Measurements from ENCODE around the gene ZNF493. TPM values are rescaled to one million over a fixed set of nuclear protein-coding genes. Genes with fewer than 3 reads are reported as not detected.

Gene ZNF493
- 5.1 and 6.6 TPM in 2 replicates for total RNA-seq (2014; rRNA removed; shearing (Covaris generic))

DNA sequence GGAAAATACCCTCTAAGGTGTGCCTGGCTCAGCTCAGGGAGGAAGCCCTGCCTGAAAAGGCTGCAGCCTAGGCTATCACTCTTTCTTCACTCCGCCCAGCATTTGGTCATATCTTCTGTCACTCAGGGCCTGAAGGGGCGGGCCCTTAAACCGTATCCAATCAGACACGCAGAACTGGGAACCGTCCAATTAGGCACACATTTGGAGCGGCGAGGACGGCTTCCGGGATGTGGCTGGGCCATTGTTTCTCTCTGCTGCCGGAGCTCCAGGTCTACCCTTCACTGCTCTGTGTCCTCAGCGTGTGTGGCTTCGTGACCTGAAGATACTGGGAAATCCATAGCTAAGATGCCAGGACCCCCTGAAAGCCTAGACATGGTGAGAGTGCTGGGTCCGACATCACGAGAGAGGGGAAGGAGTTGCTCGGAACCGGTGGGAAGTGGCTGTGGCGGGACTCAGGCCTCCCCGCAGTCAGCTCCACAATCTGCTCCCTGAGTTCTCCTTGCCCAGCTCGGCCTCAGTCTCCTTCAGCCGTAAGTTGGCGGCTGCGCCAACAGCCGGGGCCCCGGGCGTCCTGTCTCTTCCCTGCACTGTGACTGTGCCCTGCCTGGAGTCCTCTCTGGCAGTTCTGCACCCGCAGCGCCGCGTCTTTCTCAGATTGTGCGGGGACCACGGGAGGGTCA lies at the start of gene ZNF493:
TSS of gene ZNF493 (plus strand) at position 241 of the 680 bp plus-strand sequence. CDS start at position 346, 105 bp downstream.
- DNase-seq (ENCODE audit: low read depth): peak; percentile 96

DNA sequence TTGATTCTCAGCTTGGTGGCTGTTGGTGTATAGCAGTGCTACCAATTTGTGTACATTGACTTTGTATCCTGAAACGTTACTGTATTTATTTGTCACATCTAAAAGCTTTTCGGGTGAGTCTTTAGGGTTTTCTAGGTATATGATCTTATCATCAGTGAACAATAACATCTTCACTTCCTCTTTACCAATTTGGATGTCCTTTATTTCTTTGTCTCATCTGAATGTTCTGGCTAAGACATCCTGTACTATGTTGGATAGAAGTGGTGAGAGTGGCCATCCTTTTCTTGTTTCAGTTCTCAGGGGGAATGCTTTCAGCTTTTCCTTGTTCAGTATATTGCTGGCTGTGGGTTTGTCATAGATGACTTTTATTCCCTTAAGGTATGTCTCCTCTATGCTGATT lies 44.1 kb upstream of the ZNF493 start:
- DNase-seq (ENCODE audit: low read depth): no peak

DNA sequence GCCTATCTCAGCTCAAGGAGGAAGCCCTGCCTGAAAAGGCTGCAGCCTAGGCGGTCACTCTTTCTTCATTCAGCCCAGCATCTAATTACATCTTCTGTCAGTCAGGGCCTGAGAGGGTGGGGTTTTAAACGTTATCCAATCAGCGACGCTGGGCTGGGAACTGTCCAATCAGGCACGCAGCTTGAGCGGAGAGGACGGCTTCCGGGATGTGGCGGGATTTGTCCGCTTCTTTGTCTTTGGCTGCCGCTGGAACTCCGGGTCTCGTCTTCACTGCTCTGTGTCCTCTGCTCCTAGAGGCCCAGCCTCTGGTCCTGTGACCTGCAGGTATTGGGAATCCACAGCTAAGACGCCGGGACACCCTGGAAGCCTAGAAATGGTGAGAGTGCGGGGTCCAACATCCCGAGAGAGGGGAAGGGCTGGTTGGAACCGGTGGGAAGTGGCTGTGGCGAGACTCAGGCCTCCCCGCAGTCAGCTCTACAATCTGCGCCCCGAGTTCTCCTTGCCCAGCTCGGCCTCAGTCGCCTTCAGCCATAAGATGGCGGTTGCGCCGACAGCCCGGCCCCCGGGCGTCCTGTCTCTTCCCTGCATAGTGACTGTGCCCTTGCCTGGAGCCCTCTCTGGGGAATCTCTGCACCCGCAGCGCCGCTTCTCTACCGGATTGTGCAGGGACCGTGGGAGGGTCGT lies 38.0 kb upstream of the ZNF493 start, which contains the start of gene ZNF738:
TSS of gene ZNF738 (plus strand) at position 233 of the 684 bp plus-strand sequence. CDS start at position 374, 141 bp downstream.
- DNase-seq (ENCODE audit: low read depth): peak; percentile 96

DNA sequence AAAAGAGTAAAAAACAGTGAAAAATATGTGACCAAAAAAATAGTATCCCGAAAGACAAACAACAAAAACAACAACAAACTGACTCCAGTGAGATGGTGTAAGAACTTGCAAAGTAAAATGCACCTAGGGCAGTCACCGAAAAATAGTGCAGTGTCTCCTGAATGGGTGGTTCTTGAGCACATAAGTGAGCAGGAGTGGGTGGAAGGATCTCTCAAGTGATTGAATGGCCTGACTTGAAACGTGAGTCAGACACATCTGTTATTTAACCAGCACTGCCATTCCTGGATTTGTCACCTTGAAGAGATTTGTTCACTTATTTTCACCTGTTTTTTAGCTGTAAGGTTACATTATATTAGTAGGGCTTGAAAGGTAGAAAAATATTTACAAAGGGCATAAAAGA lies 34.6 kb upstream of the ZNF493 start:
- no peak for DNase-seq (ENCODE audit: low read depth)

DNA sequence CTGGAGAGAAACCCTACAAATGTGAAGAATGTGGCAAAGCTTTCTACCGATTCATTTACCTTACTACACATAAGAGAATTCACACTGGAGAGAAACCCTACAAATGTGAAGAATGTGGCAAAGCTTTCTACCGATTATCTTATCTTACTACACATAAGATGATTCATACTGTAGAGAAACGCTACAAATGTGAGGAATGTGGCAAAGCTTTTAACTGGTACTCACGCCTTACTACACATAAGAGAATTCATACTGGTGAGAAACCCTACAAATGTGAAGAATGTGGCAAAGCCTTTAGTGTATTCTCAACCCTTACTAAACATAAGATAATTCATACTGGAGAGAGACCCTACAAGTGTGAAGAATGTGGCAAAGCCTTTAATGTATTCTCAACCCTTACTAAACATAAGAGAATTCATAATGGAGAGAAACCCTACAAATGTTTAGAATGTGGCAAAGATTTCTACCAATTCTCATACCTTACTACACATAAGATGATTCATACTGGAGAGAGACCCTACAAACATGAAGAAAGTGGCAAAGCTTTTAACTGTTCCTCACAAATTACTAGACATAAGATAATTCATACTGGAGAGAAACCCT lies 12.9 kb upstream of the ZNF493 start:
- DNase-seq (ENCODE audit: low read depth): no peak

DNA sequence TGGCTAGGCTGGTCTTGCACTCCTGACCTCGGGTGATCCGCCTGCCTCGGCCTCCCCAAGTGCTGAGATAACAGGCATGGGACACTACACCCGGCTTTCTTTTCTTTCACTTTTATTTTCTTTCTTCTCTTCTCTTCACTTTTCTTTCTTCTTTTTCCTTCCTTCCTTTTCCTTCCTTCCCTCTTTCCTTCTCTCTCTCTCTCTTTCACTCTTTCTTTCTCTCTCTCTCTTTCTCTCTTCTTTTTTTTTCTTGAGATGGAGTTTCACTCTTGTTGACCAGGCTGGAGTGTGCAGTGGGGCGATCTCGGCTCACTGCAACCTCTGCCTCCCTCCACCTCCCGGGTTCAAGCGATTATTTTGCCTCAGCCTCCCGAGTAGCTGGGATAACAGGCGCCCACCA lies 812 bp upstream of the ZNF493 start:
- DNase-seq (ENCODE audit: low read depth): no peak

DNA sequence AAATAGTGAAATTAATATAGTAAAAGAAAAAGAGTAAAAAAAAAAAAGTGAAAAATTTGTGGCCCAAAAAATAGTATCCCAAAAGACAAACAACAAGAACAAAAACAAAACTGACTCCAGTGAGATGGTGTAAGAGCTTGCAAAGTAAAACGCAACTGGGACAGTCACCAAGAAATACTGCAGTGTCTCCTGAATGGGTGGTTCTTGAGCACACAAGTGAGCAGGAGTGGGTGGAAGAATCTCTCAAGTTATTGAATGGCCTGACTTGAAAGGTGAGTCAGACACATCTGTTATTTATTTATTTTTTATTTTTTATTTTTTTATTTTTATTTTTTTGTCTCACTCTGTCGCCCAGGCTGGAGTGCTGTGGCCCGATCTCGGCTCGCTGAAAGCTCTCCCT lies 1.9 kb downstream of the ZNF493 start:
- no peak for DNase-seq (ENCODE audit: low read depth)

DNA sequence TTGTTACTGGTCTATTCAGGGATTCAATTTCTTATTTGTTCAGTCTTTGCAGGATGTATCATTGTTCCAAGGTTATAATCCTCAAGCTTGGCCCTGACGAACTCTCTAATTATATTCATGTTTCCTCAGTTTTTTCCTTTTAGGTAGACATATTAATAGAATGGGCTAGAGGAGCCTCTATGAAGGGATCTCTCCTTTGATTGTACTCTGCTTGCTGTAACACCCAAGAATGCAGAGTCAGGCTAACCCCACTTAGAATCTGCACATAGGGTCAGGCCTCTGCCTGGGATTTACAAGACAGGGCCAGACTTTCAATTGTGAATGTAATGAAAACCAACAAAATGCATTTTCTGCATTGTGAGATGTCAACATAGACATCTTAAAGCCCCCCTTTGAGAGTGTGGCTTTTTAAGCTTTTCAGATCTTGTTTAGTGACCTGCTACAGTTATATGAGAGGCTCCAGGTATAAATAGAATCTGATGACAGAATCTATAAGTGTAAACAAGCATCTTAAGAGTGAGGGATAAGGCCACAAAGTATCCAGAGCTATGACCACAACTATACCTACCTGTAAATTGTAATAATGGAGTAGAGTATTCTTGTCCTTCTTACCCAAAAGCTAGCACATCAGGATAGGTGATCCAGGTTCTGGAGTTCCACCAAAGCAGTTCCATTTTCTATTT lies 5.5 kb downstream of the ZNF493 start:
- DNase-seq (ENCODE audit: low read depth): no peak

DNA sequence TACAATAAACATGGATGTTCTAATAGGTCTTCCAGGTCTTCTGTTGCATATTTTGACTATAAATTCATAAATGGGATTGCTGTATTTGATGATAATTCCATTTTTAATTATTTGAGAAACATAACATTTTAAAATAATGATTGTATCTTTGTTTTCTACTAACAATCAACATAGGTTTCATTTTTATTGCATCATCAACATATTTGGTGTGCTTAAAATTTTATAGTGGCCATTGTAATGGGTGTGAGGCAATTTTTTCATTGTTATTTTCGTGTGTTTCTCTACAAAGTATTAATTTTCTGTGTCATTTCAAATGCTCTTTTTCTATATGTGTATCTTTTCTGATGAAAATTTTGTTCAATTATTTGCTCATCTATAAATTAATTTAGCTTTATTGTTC lies 13.2 kb downstream of the ZNF493 start:
- DNase-seq (ENCODE audit: low read depth): no peak

DNA sequence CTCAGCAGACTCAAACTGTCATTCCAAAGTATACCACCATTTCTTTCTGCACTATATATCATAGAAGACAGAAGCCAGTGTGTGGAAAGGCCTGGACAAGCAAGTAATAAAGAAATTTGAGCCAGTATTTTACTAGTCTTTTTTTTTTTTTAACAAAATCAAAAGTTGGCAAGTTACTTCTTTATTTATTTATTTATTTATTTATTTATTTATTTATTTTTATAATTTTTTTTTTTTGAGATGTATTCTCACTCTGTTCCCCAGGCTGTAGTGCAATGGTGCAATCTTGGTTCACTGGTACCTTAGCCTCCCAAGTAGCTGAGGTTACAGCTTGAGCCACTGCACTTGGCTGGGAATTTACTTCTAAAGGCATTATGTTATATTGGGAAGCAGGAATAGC lies 25.3 kb downstream of the ZNF493 start:
- DNase-seq (ENCODE audit: low read depth): no peak

DNA sequence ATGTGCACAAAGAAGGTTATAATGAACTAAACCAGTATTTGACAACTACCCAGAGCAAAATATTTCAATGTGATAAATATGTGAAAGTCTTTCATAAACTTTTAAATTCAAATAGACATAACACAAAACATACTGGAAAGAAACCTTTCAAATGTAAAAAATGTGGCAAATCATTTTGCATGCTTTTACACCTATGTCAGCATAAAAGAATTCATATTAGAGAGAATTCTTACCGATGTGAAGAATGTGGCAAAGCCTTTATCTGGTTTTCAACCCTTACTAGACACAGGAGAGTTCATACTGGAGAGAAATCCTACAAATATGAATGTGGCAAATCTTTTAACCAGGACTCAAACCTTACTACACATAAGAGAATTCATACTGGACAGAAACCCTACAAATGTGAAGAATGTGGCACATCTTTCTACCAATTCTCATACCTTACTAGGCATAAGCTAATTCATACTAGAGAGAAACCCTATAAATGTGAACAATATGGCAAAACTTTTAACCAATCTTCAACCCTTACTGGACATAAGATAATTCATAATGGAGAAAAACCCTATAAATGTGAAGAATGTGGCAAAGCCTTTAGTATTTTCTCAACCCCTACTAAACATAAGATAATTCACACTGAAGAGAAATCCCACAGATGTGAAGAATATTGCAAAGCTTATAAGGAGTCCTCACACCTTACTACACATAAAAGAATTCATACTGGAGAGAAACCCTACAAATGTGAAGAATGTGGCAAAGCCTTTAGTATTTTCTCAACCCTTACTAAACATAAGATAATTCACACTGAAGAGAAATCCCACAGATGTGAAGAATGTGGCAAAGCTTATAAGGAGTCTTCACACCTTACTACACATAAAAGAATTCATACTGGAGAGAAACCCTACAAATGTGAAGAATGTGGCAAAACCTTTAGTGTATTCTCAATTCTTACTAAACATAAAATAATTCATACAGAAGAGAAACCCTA lies 26.4 kb downstream of the ZNF493 start:
- no peak for DNase-seq (ENCODE audit: low read depth)

DNA sequence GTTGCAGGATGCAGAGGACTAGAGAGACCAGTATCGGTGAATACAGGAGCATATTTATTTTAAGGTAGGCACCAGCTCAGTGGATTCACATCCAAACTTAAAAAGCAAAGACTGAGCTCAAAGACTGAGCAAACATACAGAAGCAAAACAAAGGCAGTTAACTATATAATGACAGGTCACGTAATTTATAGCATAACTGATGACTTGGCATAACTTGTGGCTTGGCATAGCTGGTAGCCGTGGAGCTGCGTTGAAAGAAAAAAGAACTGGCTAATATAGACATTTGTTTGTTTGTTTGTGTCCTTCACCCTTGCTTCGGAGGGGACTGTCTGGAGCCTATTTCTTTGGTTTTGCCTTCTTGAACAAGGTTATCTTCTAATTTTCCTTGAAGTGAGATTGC lies 33.7 kb downstream of the ZNF493 start:
- DNase-seq (ENCODE audit: low read depth): no peak

DNA sequence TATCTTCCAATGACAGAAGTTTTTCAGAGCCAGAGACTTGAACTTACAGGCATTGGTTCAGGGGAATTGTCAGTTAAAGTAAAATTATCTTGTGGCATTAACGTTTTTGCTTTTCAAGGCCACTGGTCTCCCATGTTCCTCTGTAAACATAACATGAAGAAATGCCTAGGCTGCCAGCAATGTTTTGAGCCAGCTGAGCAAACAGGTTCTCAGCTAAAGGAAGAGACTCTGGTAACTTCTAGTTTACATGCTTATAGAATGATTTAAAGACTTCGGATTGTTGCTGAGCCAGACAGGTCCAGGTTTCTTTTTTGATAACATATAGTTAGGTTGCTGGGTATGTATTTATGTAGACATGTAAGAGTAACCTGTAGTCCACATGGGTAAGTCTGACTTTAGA lies 35.7 kb downstream of the ZNF493 start:
- no peak for DNase-seq (ENCODE audit: low read depth)

DNA sequence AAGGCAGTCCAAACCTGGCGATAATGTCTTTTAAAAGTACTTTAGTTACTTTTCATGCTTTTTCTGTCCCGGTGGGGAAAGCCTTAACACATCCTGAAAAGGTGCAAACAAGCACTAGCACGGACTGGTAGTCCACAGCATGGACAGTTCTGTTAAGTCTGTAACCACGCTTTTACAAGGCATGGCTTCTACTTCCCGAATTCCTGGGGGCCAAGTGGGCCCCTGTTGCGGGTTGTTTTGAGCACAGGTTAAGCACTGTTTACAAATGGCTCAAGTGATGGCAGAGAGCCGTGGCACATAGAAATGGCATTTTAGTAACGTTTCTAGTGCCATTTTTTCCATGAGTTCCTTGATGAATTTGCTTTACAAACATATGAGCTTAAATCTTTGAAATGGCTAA lies 37.6 kb downstream of the ZNF493 start:
- no peak for DNase-seq (ENCODE audit: low read depth)

DNA sequence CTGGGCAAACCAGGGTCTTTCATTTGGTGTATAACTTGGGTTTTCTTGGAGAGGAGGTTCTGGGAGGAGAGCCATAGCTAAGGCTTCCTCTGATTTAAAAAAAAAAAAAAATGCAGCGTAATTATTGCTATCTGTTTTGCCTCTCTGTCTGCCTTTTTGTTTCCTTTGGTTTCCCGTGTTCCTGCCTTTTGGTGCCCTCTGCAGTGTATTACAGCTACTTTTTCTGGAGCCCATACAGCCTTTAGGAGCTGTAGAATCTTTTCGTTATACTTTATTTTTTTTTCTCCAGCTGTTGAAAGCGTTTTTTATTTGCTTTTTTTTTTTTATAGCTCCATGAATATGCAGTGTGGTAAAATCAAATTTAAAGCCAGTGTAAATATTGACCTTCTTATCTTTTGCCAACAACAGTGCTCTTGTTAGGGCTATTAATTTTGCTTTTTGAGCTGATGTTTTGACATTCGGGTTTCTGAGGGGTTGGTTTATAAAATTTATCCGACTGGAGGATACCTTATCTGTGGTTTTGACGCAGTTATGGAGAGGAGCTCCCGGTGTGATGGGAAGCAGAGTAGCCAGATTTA lies 38.1 kb downstream of the ZNF493 start:
- peak; percentile 25 for DNase-seq (ENCODE audit: low read depth)

DNA sequence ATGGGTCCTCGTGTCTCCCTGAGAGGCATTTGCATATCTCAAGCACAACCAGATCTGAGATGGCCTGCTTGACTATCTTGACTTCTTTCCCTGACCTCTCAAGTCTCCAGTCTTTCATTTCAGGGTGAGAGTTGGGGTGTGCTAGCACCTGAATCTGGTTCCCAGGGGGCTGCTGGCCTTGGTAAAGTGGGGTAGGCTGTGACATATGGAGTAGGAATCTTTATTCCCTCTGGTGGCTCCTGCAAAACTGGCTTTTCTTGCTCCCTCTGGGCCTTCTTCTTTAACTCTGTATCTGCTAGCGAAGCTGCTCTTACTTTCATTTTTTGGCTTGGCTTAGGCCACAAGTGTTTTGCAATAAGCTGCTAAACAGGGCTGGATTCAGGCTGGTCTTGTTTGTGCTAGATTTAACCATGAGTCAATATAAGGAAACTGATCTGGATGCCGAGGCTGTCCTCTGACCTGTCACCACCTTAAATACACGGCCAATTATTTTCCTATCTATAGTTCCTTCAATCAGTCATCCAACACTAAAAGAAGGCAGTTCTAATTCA lies 42.3 kb downstream of the ZNF493 start:
- peak; percentile 7 for DNase-seq (ENCODE audit: low read depth)

DNA sequence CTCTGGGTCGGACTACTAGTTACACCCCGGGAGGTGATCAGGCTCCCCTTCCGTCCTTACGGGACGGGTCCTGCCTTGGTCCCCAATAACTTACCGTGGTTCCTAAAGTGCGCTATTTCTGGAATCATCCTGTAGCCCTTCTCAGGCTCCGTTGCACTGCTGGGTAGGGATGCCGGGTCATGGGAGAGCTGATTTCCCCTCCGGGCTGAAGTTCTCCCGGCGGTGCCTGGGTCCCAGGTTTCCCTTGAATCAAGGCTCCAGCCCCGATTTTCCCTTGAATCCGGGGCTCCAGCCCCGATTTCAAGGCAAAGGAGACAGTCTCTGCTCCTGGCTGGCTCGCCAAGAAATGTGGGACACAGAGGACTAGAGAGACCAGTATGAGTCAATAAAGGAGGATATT lies 43.4 kb downstream of the ZNF493 start:
- no peak for DNase-seq (ENCODE audit: low read depth)

DNA sequence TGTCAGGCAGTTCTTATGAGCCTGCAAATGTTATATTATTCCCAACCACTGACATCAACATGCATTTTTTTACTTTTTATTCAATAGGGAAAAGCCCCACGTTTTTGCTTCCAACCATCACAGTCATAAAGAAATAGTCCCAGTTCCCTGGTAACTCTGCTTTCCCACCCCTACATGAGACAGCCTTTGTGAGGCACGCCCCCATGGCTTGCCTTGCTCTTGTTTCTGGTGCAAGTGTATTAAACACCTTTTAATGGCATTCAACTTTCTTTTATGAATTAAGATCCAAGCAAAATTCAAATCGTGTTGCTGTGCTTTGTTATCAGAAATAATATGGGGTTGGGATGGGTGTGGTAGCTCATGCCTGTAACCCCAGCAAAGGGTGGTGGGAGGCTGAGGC lies 54.3 kb downstream of the ZNF493 start:
- DNase-seq (ENCODE audit: low read depth): no peak

DNA sequence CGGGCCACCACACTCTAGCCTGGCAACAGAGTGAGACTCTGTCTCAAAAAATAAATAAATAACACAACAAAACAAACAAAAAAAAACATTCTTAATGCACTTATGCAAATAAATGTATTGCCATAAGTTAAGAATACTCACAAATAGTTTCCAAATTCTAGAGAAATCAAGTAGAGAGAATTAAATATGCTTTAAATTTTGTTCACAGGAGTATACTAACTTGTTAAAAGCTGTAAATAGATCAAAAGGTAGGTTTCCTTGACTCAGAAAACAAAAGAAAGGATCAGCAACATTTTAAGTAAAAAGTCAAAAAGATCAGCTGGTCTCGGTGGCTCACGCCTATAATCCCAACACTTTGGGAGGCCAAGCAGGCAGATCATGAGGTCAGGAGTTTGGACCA lies 58.0 kb downstream of the ZNF493 start:
- no peak for DNase-seq (ENCODE audit: low read depth)

DNA sequence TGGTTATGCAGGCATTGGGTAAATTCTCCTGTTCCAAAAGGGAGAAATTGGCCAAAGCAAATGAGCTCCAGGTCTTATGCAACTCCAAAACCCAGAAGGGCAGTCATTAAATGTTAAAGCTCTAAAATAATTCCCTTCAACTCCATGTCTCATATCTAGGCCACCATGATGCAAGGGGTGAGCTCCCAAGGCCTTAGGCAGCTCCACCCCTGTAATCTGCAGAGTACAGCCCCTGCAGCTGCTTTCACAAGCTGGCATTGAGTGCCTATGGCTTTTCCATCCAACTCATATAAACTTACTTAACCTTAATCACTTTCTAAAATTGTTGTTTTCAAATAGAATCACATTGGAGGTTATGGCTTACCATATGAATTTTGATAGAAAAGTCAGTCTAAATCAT lies 63.8 kb downstream of the ZNF493 start:
- DNase-seq (ENCODE audit: low read depth): no peak

DNA sequence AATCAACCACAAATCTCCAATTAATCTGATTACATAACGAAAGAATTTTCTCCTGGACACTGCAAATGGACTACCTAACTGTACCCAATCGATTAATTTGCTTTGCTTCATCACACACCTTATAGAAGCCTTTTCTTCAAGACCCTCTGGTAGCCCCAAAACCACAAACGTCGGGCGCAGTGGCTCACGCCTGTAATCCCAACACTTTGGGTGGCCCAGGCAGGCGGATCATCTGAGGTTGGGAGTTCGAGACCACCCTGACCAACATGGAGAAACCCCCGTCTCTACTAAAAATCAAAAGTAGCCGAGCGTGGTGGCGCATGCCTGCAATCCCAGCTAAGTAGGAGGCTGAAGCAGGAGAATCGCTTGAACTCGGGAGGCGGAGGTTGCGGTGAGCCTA lies 65.6 kb downstream of the ZNF493 start:
- DNase-seq (ENCODE audit: low read depth): no peak
